ENCODE data around the gene DPY19L1. TPM values are rescaled to one million over a fixed set of nuclear protein-coding genes. Genes with fewer than 3 reads are reported as not detected.
A peak's percentile ranks its signal among the peaks of the same experiment; 100 is the strongest.
"Not testable (repeated sequence)": the region's sequence is repeated elsewhere in the genome, so short reads cannot be mapped to it uniquely, and the experiment has no call there.

The DPY19L1 gene
- total RNA-seq, 1 experiment from 2014 or later = 10.7 TPM

- H4K20me1 ChIP-seq (ENCODE audit: low read length); H3K4me3 ChIP-seq (ENCODE audit: low read length); H3K36me3 ChIP-seq (ENCODE audit: low read depth, low read length); H3K9ac ChIP-seq (ENCODE audit: low read length); BruUV-seq (replicated peaks); H3K4me1 ChIP-seq (ENCODE audit: insufficient read depth, low read length); POLR2A ChIA-PET (ENCODE audit: unreplicated experiment); H2AFZ ChIP-seq (ENCODE audit: low read length); H3K9me3 ChIP-seq (ENCODE audit: low read length); H3K79me2 ChIP-seq (ENCODE audit: low read length); CTCF ChIA-PET; H3F3A ChIP-seq (ENCODE audit: low read length, unreplicated experiment); H3K27ac ChIP-seq (ENCODE audit: low read length); H3K27me3 ChIP-seq (ENCODE audit: low read length); H3K9me2 ChIP-seq (replicated peaks; ENCODE audit: low read length): not testable (repeated sequence)
- TF ChIP-seq CTCF (conservative IDR thresholded peaks at IDR 0.05; ENCODE audit: low read depth, low read length) = peak; percentile 30; the same call in 1 of the 2 replicates
- ATAC-seq (peak; percentile 64), DNase-seq (peak; percentile 33)
- intact Hi-C loops (cut with micrococcal nuclease) = loop anchor here (5.0 to 10.0 kb wide), 4 partner anchors 114 to 552 kb away; no protein-coding TSS in a partner anchor
- peak overlapping the region; percentile 39; the same call in 1 of the 2 replicates for H3K4me2 ChIP-seq (ENCODE audit: low read length)
Observed at GRCh38 chr7:35072950-35073827, 35.9 kb upstream of the DPY19L1 start.

GRCh38 chr7:35069084-35069483 is 31.8 kb upstream of the DPY19L1 start:
- H2AFZ ChIP-seq (ENCODE audit: low read length); H3F3A ChIP-seq (ENCODE audit: low read length, unreplicated experiment); POLR2A ChIA-PET (ENCODE audit: unreplicated experiment); H3K4me3 ChIP-seq (ENCODE audit: low read length); H3K27ac ChIP-seq (ENCODE audit: low read length); H3K4me2 ChIP-seq (ENCODE audit: low read length); H3K9me3 ChIP-seq (ENCODE audit: low read length); H3K27me3 ChIP-seq (ENCODE audit: low read length); H3K79me2 ChIP-seq (ENCODE audit: low read length); H3K4me1 ChIP-seq (ENCODE audit: insufficient read depth, low read length); H3K9me2 ChIP-seq (replicated peaks; ENCODE audit: low read length); DNase-seq; ATAC-seq; H3K9ac ChIP-seq (ENCODE audit: low read length); CTCF ChIA-PET; H3K36me3 ChIP-seq (ENCODE audit: low read depth, low read length); H4K20me1 ChIP-seq (ENCODE audit: low read length); BruUV-seq (replicated peaks): not testable (repeated sequence)
- intact Hi-C loops (cut with micrococcal nuclease) = loop anchor here (10.0 kb wide), 1 partner anchor 244 kb away; no protein-coding TSS in a partner anchor

GRCh38 chr7:35065382-35065781 is 28.1 kb upstream of the DPY19L1 start:
- intact Hi-C loops (cut with micrococcal nuclease) = loop anchor here (10.0 kb wide), 1 partner anchor 241 kb away; no protein-coding TSS in a partner anchor
- peak; percentile 65 for ATAC-seq
- H3K9me3 ChIP-seq (ENCODE audit: low read length); H3K9me2 ChIP-seq (replicated peaks; ENCODE audit: low read length); BruUV-seq (replicated peaks); H2AFZ ChIP-seq (ENCODE audit: low read length); POLR2A ChIA-PET (ENCODE audit: unreplicated experiment); H3K4me2 ChIP-seq (ENCODE audit: low read length); DNase-seq; H3K27me3 ChIP-seq (ENCODE audit: low read length); H3K4me3 ChIP-seq (ENCODE audit: low read length); CTCF ChIA-PET; H3K79me2 ChIP-seq (ENCODE audit: low read length); H4K20me1 ChIP-seq (ENCODE audit: low read length); H3K36me3 ChIP-seq (ENCODE audit: low read depth, low read length); H3K27ac ChIP-seq (ENCODE audit: low read length); H3F3A ChIP-seq (ENCODE audit: low read length, unreplicated experiment); H3K4me1 ChIP-seq (ENCODE audit: insufficient read depth, low read length); H3K9ac ChIP-seq (ENCODE audit: low read length): not testable (repeated sequence)
- 0 out of 2 replicates have a peak, but pooled peaks have one; percentile 15 for TF ChIP-seq CTCF (conservative IDR thresholded peaks at IDR 0.05; ENCODE audit: low read depth, low read length)

GRCh38 chr7:35058571-35058970 is 21.3 kb upstream of the DPY19L1 start:
- intact Hi-C loops (cut with micrococcal nuclease); H3K4me1 ChIP-seq (ENCODE audit: insufficient read depth, low read length); H3K4me3 ChIP-seq (ENCODE audit: low read length); DNase-seq; BruUV-seq (replicated peaks); CTCF ChIA-PET; H4K20me1 ChIP-seq (ENCODE audit: low read length); H3K79me2 ChIP-seq (ENCODE audit: low read length); H3K27me3 ChIP-seq (ENCODE audit: low read length); H3K36me3 ChIP-seq (ENCODE audit: low read depth, low read length); POLR2A ChIA-PET (ENCODE audit: unreplicated experiment); H3K4me2 ChIP-seq (ENCODE audit: low read length); H3K9me2 ChIP-seq (replicated peaks; ENCODE audit: low read length); H3K9ac ChIP-seq (ENCODE audit: low read length); H3K27ac ChIP-seq (ENCODE audit: low read length); ATAC-seq; H2AFZ ChIP-seq (ENCODE audit: low read length); H3K9me3 ChIP-seq (ENCODE audit: low read length); H3F3A ChIP-seq (ENCODE audit: low read length, unreplicated experiment): not testable (repeated sequence)

- CTCF ChIA-PET; H3K79me2 ChIP-seq (ENCODE audit: low read length); H3K4me1 ChIP-seq (ENCODE audit: insufficient read depth, low read length); POLR2A ChIA-PET (ENCODE audit: unreplicated experiment); H3K27me3 ChIP-seq (ENCODE audit: low read length); H3K36me3 ChIP-seq (ENCODE audit: low read depth, low read length); H3K9me2 ChIP-seq (replicated peaks; ENCODE audit: low read length); H3K4me3 ChIP-seq (ENCODE audit: low read length); H2AFZ ChIP-seq (ENCODE audit: low read length); H3K27ac ChIP-seq (ENCODE audit: low read length); H4K20me1 ChIP-seq (ENCODE audit: low read length); BruUV-seq (replicated peaks); H3K4me2 ChIP-seq (ENCODE audit: low read length); H3K9ac ChIP-seq (ENCODE audit: low read length); intact Hi-C loops (cut with micrococcal nuclease); H3K9me3 ChIP-seq (ENCODE audit: low read length); H3F3A ChIP-seq (ENCODE audit: low read length, unreplicated experiment): not testable (repeated sequence)
- ATAC-seq (peak; percentile 92), DNase-seq (peak; percentile 50)
Observed at GRCh38 chr7:35057505-35058451, 20.5 kb upstream of the DPY19L1 start.
